Left ventricle myocardium inferior (tissue), 1 donor: ENCODE measurements around the gene VASN. TPM values are rescaled to one million over a fixed set of nuclear protein-coding genes. Genes with fewer than 3 reads are reported as not detected.

Experiments used
- DNase-seq: peaks from one replicate; pipeline ENCODE4 v3.0.0-alpha.2; 2020
- H3K27ac ChIP-seq: fragments of 200-600 bp; replicated peaks from 2 replicates; pipeline ENCODE4 v1.8.0; 2021
- H3K27me3 ChIP-seq: fragments of 200-600 bp; 2 replicates; pipeline ENCODE4 v1.8.0; 2021; ENCODE audit warnings: low read depth
- H3K36me3 ChIP-seq: fragments of 200-600 bp; 2 replicates; pipeline ENCODE4 v1.8.0; 2021
- H3K4me1 ChIP-seq: fragments of 200-600 bp; 2 replicates; pipeline ENCODE4 v1.8.0; 2021
- H3K4me3 ChIP-seq: fragments of 200-600 bp; 2 replicates; pipeline ENCODE4 v1.8.0; 2021; ENCODE audit warnings: mild to moderate bottlenecking, moderate library complexity
- H3K9me3 ChIP-seq: fragments of 200-600 bp; replicated peaks from 2 replicates; pipeline ENCODE4 v1.8.0; 2021
- intact Hi-C: fragments of 100-400 bp; cut with micrococcal nuclease; formaldehyde crosslinking; loops from one replicate; pipeline ENCODE4 v1.11.0; 2022
- total RNA-seq: library from RNA; stranded (reverse); fragmentation: NEBNext Ultra II Directional; extraction: Animal tissue kit (Norgen Biotek cat#: 25700); gene quantifications from one replicate; pipeline ENCODE4 v1.2.1, GENCODE V29; 2021
- TF ChIP-seq, protein P1 (sequence below): fragments of 200-600 bp; IDR thresholded peaks from 2 replicates; pipeline ENCODE4 v1.8.0; 2021; ENCODE audit warnings: antibody characterized with exemption, mild to moderate bottlenecking, borderline replicate concordance
- donor health status: DM: no; HTN: yes; CAD: no; lungs with severe emphysema.

The VASN gene
- total RNA-seq, 1 donor from 2014 or later = 5.5 TPM

DNA sequence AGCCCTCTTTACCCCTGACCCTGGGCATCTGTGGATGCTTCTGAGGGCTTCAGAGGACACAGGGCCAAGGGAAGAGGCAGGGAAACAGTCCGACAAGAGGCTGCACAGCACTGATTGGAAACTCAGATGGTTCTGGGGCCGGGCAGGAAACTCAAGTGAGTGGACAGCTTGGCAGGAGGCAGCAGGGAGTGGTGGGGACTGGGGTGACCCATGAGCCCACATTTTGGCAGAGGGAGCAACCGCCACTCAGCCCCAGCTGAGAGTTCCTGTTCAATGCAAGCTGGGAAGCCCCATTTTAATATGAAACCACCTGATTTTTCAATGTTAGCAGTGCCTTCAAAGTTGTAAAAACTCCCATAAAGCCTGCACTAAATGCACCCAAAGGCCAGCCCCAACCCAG, 1.5 kb upstream of the VASN start:
- Histone ChIP-seq H3K9me3 (no peaks in the 10 kb centered on the region), H3K27me3 (no peaks in the 10 kb centered on the region), H3K4me3 (no peak overlapping the region), H3K36me3 (peaks cover 2% of the 10 kb centered on the region), H3K4me1 (peaks cover 65% of the 10 kb centered on the region), H3K27ac (peak overlapping the region; percentile 82)
- DNase-seq = no peak
- TF ChIP-seq, protein P1, sequence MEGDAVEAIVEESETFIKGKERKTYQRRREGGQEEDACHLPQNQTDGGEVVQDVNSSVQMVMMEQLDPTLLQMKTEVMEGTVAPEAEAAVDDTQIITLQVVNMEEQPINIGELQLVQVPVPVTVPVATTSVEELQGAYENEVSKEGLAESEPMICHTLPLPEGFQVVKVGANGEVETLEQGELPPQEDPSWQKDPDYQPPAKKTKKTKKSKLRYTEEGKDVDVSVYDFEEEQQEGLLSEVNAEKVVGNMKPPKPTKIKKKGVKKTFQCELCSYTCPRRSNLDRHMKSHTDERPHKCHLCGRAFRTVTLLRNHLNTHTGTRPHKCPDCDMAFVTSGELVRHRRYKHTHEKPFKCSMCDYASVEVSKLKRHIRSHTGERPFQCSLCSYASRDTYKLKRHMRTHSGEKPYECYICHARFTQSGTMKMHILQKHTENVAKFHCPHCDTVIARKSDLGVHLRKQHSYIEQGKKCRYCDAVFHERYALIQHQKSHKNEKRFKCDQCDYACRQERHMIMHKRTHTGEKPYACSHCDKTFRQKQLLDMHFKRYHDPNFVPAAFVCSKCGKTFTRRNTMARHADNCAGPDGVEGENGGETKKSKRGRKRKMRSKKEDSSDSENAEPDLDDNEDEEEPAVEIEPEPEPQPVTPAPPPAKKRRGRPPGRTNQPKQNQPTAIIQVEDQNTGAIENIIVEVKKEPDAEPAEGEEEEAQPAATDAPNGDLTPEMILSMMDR = no peak
- intact Hi-C loops = no loop called here

DNA sequence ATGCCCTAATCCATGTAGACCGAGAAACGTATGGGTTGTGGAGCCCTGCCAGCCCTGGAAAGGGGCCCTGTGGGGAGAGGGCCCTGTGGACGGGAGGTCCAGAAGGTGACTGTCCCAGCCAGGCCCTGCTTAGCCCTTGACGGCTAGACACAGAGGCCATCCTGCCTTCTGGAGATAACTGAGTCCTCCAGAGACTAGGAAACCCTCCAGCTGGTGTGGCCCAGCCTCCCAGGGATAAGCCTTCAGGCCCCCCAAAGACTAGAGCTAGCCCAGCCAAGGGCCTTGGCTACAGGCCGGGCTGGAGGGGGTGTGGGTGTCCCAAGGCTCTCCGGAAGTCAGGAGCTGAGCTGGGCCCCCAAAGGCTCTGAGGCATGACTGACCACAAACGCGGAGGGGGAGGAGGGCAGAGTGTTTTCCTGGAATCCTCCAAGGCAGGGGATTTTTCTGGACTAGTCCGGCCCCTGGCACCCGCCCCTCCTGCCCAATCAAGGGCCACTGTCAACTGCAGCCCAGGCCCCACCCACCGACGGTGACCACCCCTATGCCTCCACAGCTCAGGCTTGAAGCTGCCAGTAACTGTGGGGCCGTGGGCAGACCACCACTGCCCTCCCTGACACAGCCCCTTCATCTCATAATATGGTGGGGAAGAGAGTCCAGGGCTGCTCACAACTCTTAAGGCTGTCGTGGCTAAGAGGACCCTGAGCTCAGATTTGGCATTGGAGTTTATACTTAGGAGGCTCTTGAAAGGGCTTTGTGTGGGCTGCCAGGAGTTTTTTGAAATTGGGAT, 885 bp upstream of the VASN start:
- intact Hi-C loops = no loop called here
- TF ChIP-seq, protein P1 = no peak
- H3K4me1 ChIP-seq = peaks cover 71% of the 10 kb centered on the region

DNA sequence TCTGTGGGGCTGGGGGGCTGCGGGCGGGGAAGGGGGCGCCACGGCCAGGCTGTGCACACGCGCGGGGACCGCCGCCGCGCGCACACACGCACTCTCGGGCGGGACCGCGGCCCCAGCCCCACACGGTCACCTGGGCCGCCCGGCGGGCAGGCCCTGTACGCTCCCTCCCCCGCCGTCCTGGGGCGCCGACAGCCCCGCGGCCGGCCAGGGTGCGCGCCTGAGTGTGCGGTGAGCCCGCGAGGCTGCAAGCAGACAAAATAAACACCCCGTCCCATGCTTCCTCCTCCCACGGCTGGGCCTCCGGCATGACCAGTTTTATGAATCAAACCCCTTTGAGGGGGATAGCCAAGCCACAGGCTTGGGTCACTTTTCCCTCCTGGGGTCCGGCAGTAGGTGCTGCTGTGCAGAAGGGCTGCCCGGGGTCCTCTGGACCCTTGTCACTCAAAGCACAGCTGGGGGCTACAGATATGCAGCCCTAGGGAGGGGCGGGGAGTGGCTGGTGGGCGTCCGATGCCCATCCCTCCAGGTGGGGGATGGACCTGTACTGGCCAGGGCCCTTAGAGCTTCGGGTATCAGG, 441 bp downstream of the VASN start:
- intact Hi-C loops = no loop called here
- H3K9me3 ChIP-seq = no peaks in the 10 kb centered on the region
- peak overlapping the region; percentile 75 for H3K4me3 ChIP-seq
- TF ChIP-seq, protein P1 = no peak
- H3K36me3 ChIP-seq = no peaks in the 10 kb centered on the region
- H3K4me1 ChIP-seq = peaks cover 84% of the 10 kb centered on the region
- no peaks in the 10 kb centered on the region for H3K27me3 ChIP-seq
- DNase-seq = peak; percentile 18
- H3K27ac ChIP-seq = peak overlapping the region; percentile 82

More for the DNA sequence above, 885 bp upstream of the VASN start:
- no peaks in the 10 kb centered on the region for H3K36me3 ChIP-seq
- peak; percentile 75 for DNase-seq
- no peaks in the 10 kb centered on the region for H3K27me3 ChIP-seq
- H3K27ac ChIP-seq = peak overlapping the region; percentile 82
- H3K9me3 ChIP-seq = no peaks in the 10 kb centered on the region
- peak overlapping the region; percentile 75 for H3K4me3 ChIP-seq

DNA sequence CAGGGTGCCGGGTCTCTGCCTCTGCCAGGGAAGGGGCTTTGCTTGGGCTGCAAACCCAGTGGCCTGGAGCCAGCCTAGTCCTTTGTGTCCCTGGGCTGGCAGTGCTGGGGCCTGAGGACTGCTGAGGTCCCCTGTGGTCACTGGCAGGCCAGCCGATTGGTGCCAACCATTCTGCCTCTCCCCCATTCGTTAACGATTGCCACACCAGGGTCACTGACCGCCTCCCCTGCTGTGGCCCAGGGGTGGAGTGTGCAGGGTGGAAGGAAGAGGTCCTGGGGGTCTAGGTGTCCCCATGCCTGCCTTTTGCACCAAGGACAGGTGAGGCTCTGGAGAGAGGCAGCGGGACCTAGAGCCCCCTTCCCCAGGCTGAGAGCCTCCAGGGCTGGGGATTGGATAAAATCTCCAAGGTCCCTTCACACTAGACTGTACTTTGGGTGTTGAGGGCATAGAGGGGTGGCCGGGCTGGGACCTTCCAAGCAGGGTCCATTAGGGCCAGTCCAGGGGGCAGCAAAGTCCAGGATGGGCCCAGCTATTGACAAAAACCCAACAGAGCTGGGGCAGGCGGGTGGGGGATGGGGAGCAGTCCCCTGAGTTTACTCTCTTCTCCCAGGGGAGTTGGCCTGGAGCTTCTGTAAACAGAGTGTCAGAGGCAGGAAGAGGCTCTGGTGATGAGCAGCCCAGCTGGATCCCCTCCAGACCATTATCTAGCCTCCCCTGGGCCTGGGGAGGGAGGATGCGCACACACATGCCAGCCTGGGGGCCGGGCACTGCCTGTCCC, 1.1 kb downstream of the VASN start:
- intact Hi-C loops = no loop called here
- TF ChIP-seq, protein P1 = no peak
- H3K36me3 ChIP-seq = no peaks in the 10 kb centered on the region
- H3K4me1 ChIP-seq = peaks cover 91% of the 10 kb centered on the region
- no peaks in the 10 kb centered on the region for H3K27me3 ChIP-seq
- H3K4me3 ChIP-seq = peak overlapping the region; percentile 75
- peak overlapping the region; percentile 82 for H3K27ac ChIP-seq
- H3K9me3 ChIP-seq = no peaks in the 10 kb centered on the region
- peak; percentile 30 for DNase-seq

DNA sequence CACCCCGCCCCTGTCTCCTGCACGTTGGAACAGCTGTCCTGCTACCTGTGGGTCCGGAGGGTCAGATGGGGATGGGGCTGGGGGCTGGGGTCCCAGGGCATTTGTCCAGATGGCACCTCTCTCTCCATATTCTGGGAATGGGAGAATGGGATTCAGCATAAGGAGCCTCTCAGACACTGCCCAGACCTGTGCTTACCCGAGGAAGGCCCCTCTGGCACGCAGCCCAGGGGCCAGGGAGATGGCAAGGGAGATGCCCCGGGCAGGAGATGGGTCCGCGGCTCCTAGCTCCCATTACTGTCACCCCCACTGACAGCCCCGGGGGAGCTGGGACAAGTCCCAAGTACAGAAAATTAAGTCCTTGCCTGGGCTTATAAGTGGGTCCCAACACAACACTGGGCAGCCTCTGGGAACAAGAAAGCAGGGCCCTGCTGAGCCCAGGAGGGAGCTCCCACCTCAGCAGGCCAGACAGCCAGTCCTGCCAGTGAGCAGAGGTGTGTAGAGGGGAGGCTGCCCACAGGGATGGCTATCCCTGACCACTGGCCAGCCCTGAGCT, 1.8 kb downstream of the VASN start:
- Histone ChIP-seq H3K36me3 (no peaks in the 10 kb centered on the region), H3K4me1 (peaks cover 98% of the 10 kb centered on the region), H3K4me3 (peak overlapping the region; percentile 75), H3K27me3 (no peaks in the 10 kb centered on the region), H3K9me3 (no peaks in the 10 kb centered on the region), H3K27ac (peak overlapping the region; percentile 82)
- intact Hi-C loops = no loop called here
- TF ChIP-seq, protein P1 = no peak
- peak; percentile 18 for DNase-seq
